A673 (cell line): Measurements from ENCODE around the gene GOLGA7B.

Source experiments
- CTCF ChIP-seq: fragments of 300-800, 200-600 bp; sonication (generic); conservative IDR thresholded peaks from 2 replicates; pipeline ENCODE4 v1.5.1; 2017; ENCODE audit warnings: low read depth, mild to moderate bottlenecking, antibody characterized with exemption, low read length, moderate library complexity, mixed read lengths
- EZH2 ChIP-seq: fragments of 200-600 bp; sonication (generic); IDR thresholded peaks from 2 replicates; pipeline ENCODE4 v1.6.1; 2017; ENCODE audit warnings: borderline replicate concordance, low read depth, mild to moderate bottlenecking, mixed read lengths, antibody characterized with exemption, low read length; ENCODE audit not compliant: poor library complexity, severe bottlenecking

GRCh38 chr10:97873569-97873968 is 23.9 kb downstream of the GOLGA7B start:
- TF ChIP-seq CTCF (no peak), EZH2 (no peak)
